IgD-negative memory B cell (primary cell): ENCODE data around the gene DDR2. TPM values are rescaled to one million over a fixed set of nuclear protein-coding genes. Genes with fewer than 3 reads are reported as not detected.
A peak's percentile ranks its signal among the peaks of the same experiment; 100 is the strongest.
"Not testable (repeated sequence)": the region's sequence is repeated elsewhere in the genome, so short reads cannot be mapped to it uniquely, and the experiment has no call there.

Experiments
- H3K27ac Mint-ChIP-seq, 3 donors: one replicate each; pipeline ENCODE4 v1.8.0; 2020 to 2022; ENCODE audit warnings: mild to moderate bottlenecking in 3 of 3, mixed read lengths in 3 of 3, moderate library complexity in 1 of 3
- H3K27me3 Mint-ChIP-seq: one replicate; pipeline ENCODE4 v1.8.0; 2021; ENCODE audit warnings: mixed read lengths
- H3K36me3 Mint-ChIP-seq: one replicate; pipeline ENCODE4 v1.8.0; 2020; ENCODE audit warnings: mild to moderate bottlenecking, mixed read lengths
- H3K4me1 Mint-ChIP-seq, 3 donors: one replicate each; pipeline ENCODE4 v1.8.0; 2020 to 2022; ENCODE audit warnings: mixed read lengths in 3 of 3, mild to moderate bottlenecking in 1 of 3
- H3K4me3 Mint-ChIP-seq, 4 donors: one replicate each; pipeline ENCODE4 v1.8.0; 2020 to 2022; ENCODE audit warnings: mild to moderate bottlenecking in 4 of 4, mixed read lengths in 4 of 4, moderate library complexity in 3 of 4
- H3K9me3 Mint-ChIP-seq, 3 donors: one replicate each; pipeline ENCODE4 v1.8.0; 2020 to 2021; ENCODE audit warnings: mixed read lengths in 3 of 3, mild to moderate bottlenecking in 1 of 3
- polyA plus RNA-seq: library from polyadenylated mRNA; unstranded; fragments of 300-500 nt; fragmentation: Illumina TruSeq; gene quantifications from one replicate; pipeline ENCODE4 v1.2.3, GENCODE V29; 2021

Gene DDR2
- polyA plus RNA-seq, 1 donor from 2014 or later, result 0.43 TPM

DNA sequence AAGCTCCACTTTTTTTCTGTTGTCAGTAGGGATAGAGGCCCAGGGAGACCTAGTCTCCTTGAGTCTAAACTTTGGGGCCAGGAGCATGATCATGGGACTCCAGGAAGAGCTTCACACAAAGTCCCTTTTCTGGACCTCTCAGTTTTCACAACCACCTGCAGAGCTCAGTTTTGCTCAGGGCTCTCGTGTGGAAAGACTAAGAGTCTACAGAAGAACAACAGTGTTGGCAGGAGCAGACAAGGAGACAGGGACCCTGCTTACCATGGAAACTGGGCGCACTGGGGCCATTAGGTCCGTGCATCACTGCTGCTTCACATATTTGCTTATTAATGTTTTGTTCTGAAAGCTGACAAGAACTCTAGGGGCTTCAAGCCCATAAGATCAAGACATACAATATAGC lies 94.3 kb downstream of the DDR2 start:
- no peaks in the 10 kb centered on the region for H3K27me3 Mint-ChIP-seq
- H3K4me1 Mint-ChIP-seq, result no peaks in the 10 kb centered on the region
- no peak overlapping the region for H3K4me3 Mint-ChIP-seq
- H3K9me3 Mint-ChIP-seq, result peaks cover 0 to 2% (median 0%) of the 10 kb centered on the region in 3 donors
- H3K36me3 Mint-ChIP-seq, result peaks cover 2% of the 10 kb centered on the region
- peak overlapping the region in 2 of 3 donors; percentile 43 to 78 for H3K27ac Mint-ChIP-seq

DNA sequence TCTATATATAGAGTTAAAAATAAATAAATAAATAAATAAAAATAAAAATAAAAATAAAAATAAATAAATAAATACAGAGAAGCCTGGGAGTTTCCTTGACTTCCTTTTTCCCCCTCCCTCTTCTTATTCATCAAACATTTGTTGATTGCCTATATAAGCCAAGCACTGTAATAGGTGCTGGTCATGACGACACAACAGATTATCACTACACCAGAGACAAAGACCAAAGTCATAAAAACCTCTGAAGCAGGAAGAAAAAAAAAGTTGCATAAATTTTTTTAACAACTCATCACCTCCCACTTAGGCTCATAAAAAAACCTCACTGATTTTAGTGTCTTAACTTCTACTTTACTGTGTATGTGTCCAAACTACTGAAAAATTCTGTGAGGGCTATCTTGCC lies 95.2 kb downstream of the DDR2 start:
- not testable (repeated sequence) for H3K27me3 Mint-ChIP-seq, H3K4me3 Mint-ChIP-seq, H3K9me3 Mint-ChIP-seq, H3K27ac Mint-ChIP-seq, H3K36me3 Mint-ChIP-seq, H3K4me1 Mint-ChIP-seq

DNA sequence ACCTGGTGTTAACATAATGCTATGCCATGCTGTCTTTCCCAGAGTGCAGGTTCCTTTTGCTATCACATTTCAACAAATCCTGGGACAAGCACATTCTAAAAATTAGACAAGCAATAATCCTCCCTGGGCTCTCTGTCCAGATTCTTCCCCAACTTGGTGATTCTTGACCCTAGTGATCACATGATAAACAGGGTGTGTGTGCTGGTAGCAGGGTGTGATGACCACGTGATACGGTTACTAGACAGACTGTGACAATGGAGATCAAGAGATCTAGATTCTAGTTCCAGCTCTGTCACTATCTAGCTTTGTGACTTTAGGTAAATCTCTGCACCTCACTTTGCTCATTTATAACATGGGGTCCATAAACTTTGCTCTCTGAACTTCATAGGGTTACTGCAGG lies 96.3 kb downstream of the DDR2 start:
- Mint-ChIP-seq H3K27me3 (no peaks in the 10 kb centered on the region), H3K9me3 (no peaks in the 10 kb centered on the region), H3K4me1 (no peaks in the 10 kb centered on the region), H3K4me3 (no peak overlapping the region), H3K27ac (no peak overlapping the region), H3K36me3 (peaks cover 1% of the 10 kb centered on the region)

DNA sequence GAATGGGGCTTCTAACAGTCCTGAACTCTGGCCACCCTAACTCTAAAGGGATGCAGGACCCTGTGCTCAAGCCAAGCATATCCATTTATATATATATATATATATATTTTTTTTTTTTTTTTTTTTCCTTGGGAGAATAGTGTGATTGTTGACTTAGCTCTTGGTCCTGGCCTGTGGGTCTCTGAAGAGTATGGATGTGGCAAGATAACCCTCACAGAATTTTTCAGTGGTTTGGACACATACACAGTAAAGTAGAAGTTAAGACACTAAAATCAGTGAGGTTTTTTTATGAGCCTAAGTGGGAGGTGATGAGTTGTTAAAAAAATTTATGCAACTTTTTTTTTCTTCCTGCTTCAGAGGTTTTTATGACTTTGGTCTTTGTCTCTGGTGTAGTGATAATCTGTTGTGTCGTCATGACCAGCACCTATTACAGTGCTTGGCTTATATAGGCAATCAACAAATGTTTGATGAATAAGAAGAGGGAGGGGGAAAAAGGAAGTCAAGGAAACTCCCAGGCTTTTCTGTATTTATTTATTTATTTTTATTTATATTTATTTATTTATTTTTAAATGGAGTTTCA lies 97.0 kb downstream of the DDR2 start:
- not testable (repeated sequence) for H3K36me3 Mint-ChIP-seq, H3K27me3 Mint-ChIP-seq, H3K4me3 Mint-ChIP-seq, H3K4me1 Mint-ChIP-seq, H3K27ac Mint-ChIP-seq, H3K9me3 Mint-ChIP-seq

DNA sequence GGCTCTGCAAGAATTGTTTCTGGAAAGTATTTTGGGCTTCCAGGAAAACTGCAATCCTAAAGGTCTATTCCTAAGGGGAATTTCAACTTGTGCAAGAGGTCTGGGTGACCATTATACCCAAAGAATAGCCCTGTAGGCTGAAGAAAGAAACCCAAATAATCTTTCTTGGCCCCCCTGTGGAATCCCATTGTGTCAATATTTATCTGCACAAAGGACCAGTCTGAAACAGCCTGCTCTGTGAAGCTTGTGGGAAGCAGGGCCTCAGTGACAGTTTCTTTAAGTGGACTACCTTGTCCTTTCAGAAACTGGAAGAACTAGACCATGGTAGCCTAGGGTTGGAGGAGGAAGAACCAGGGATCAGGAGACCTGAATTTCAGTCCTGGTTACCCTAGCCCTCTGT lies 99.8 kb downstream of the DDR2 start:
- Mint-ChIP-seq H3K36me3 (peaks cover 1% of the 10 kb centered on the region), H3K9me3 (peaks cover 0 to 2% (median 0%) of the 10 kb centered on the region in 3 donors), H3K27me3 (peaks cover 1% of the 10 kb centered on the region), H3K27ac (no peak overlapping the region), H3K4me1 (no peaks in the 10 kb centered on the region), H3K4me3 (no peak overlapping the region)

DNA sequence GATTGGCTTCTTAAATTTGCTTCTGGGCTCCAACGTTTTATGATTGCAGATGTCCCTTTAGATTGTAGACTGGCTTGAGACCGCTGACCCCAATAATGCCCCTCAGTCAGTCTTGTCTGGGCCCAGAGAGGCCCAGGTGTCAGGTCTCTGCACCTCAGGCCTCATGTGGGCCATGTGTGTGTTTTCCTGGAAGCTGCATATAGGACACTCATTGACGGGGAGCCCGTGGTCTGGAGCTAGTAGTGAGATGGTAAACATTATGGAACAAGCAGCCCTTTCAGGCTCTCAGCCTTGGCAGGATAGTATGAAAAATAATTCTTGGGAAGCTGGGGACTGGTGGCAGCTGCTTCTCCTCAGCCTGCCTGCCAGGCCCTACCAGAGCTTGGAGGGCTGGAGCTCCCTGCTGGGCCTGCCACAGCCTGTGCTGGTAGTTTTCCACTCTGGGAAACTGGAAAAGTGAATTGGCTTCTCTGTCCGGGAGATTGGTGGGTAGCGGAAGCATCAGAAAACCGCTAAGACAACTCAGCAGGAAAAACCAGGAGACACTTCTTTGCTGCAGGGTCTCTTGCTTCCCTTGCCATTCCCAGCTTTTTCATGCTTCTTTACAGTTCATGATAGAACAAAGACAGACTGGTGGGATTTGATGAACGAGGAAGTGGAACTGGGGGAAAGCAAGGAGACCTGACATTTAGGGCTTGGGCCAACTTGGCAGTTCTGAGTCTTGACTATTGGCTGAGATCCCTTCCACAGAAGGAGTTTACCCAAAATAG lies 100.5 kb downstream of the DDR2 start:
- H3K4me3 Mint-ChIP-seq, result no peak overlapping the region
- H3K27me3 Mint-ChIP-seq, result peaks cover 1% of the 10 kb centered on the region

DNA sequence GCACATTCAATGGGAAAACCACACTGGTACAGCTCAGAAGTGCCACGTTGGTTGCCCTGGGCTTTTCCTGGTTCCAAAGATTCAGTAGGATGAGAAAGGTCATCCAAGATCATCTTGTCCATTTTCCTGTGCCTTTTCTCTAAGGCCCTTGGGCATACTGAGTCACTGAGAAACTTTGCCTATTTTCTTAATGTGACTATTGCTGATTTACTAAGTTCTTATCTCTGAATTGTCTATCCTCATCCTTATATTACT lies 101.0 kb downstream of the DDR2 start:
- Mint-ChIP-seq H3K4me3 (no peak overlapping the region), H3K27me3 (peaks cover 1% of the 10 kb centered on the region), H3K36me3 (peaks cover 1% of the 10 kb centered on the region), H3K4me1 (no peaks in the 10 kb centered on the region), H3K9me3 (peaks cover 0 to 2% (median 0%) of the 10 kb centered on the region in 3 donors), H3K27ac (no peak overlapping the region)

More for the DNA sequence above, 100.5 kb downstream of the DDR2 start:
- Mint-ChIP-seq H3K27ac (peak overlapping the region in 1 of 3 donors; percentile 46), H3K4me1 (no peaks in the 10 kb centered on the region), H3K36me3 (peaks cover 1% of the 10 kb centered on the region), H3K9me3 (peaks cover 0 to 2% (median 0%) of the 10 kb centered on the region in 3 donors)

DNA sequence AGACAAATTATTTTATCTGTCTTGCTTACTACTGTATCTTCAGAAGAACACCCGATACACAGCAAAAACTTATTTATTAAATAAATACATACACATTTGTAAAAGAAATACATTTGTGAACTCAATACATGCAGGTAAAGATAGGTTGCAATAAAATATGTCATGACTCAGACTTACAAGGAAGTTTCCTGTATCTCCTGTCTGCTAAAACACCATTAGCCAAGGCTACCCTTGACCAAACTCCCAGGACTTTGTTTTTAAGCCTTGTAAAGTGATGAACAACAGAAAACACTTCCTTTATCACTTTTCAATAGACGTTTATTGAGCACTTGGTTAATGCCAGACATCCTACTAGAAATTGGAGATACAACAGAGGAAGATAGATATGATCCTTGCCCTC lies 101.8 kb downstream of the DDR2 start:
- peaks cover 0 to 2% (median 0%) of the 10 kb centered on the region in 3 donors for H3K9me3 Mint-ChIP-seq
- H3K27ac Mint-ChIP-seq, result no peak overlapping the region
- H3K4me1 Mint-ChIP-seq, result no peaks in the 10 kb centered on the region
- peaks cover 1% of the 10 kb centered on the region for H3K27me3 Mint-ChIP-seq
- H3K4me3 Mint-ChIP-seq, result no peak overlapping the region
- H3K36me3 Mint-ChIP-seq, result peaks cover 1% of the 10 kb centered on the region

DNA sequence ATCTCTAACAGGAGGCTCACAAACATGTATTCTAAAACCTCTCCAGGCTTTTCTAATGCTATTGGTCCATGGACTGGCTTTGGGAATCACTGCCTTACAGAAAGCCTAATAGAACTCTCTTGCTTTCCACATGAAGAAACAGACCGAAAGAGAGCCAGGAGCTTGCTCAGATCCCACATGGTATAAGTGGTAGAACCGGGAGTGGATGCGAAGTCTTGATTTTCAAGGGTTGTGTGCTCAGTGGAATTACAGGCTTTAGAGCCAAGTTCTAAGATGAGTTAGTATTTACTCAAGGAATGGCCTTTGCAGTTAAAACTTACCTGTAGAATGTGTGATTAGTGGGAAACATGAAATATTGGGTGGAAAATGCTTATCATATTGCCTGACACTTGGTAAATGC lies 103.9 kb downstream of the DDR2 start:
- Mint-ChIP-seq H3K27ac (no peak overlapping the region), H3K36me3 (peaks cover 1% of the 10 kb centered on the region), H3K9me3 (peaks cover 0 to 6% (median 0%) of the 10 kb centered on the region in 3 donors), H3K4me1 (no peaks in the 10 kb centered on the region), H3K27me3 (peaks cover 1% of the 10 kb centered on the region), H3K4me3 (no peak overlapping the region)

DNA sequence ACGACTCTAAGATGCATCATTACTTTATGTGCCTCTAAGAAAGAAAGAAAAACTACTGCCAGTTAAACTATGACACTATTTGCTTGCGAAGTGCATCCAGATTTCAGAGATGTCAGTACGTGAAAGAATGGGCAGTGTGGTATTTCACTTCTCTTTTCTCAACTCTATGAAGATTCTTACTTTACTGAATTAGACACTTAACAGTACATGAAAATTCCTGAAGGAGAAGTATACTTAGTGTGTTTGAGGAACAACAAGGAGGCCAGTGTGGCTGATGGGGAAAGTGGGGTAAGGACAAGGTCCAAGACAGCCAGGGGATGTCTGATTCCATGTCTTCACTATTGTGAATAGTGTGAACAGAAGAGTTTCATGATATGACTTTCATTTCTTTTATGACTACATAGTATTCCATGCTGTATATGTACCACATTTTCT lies 104.4 kb downstream of the DDR2 start:
- Mint-ChIP-seq H3K27me3 (peaks cover 1% of the 10 kb centered on the region), H3K36me3 (peaks cover 1% of the 10 kb centered on the region), H3K4me1 (no peaks in the 10 kb centered on the region), H3K27ac (no peak overlapping the region), H3K4me3 (no peak overlapping the region), H3K9me3 (peaks cover 0 to 6% (median 0%) of the 10 kb centered on the region in 3 donors)

DNA sequence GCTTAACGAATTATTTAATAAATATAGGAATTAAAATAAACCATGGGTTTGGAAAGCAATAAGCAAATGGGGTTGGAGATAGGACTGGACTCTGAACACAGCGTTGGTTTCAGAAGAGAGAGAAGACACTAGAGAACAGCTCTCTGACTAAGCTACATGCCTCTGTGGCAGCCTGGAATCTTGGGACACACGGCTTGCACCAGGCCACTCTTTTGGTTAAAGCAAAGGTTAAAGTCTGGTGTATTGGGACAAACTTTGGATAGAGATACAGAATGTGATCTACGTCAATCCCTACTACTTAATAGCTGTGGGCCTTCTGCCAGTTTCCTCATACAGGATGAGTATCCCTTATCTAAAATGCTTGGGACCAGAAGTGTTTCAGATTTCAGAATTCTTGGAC lies 108.5 kb downstream of the DDR2 start:
- Mint-ChIP-seq H3K36me3 (peaks cover 2% of the 10 kb centered on the region), H3K4me1 (no peaks in the 10 kb centered on the region), H3K4me3 (no peak overlapping the region), H3K27ac (no peak overlapping the region), H3K27me3 (no peaks in the 10 kb centered on the region), H3K9me3 (peaks cover 0 to 6% (median 0%) of the 10 kb centered on the region in 3 donors)

DNA sequence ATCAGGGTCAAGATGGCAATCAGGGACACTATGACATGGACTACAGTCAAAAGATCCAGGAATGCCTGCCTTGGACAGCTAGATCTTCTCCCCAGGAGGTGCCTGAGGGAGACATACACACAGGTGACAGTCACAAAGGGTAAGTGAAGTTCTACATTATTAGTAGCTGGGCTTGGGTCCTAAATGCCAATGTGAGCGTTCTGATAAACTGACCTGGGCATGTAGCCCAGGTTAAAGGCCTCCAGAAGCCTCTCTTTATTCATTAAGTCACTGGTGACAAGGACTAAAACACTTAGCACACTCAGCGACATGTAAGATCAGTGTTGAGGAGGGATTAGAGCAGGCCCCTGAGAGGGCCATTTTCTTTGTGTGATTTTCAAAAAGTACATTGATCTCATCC lies 109.3 kb downstream of the DDR2 start:
- no peak overlapping the region for H3K4me3 Mint-ChIP-seq
- peaks cover 2% of the 10 kb centered on the region for H3K36me3 Mint-ChIP-seq
- no peaks in the 10 kb centered on the region for H3K27me3 Mint-ChIP-seq
- peaks cover 0 to 5% (median 0%) of the 10 kb centered on the region in 3 donors for H3K9me3 Mint-ChIP-seq
- H3K27ac Mint-ChIP-seq, result no peak overlapping the region
- no peaks in the 10 kb centered on the region for H3K4me1 Mint-ChIP-seq

DNA sequence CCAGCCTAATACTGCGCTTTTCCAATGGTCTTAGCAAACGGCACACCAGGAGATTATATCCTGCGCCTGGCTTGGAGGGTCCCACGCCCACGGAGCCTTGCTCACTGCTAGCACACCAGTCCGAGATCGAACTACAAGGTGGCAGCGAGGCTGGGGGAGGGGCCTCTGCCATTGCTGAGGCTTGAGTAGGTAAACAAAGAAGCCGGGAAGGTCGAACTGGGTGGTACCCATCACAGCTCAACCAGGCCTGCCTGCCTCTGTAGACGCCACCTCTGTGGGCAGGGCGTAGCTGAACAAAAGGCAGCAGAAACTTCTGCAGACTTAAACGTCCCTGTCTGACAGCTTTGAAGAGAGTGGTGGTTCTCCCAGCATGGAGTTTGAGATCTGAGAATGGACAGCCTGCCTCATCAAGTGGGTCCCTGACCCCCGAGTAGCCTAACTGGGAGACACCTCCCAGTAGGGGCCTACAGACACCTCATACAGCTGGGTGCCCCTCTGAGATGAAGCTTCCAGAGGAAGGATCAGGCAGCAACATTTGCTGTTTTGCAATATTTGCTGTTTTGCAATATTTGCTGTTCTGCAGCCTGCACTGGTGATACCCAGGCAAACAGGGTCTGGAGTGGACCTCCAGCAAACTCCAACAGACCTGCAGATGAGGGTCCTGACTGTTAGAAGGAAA lies 114.1 kb downstream of the DDR2 start:
- H3K9me3 Mint-ChIP-seq, H3K27ac Mint-ChIP-seq, H3K4me1 Mint-ChIP-seq, H3K27me3 Mint-ChIP-seq, H3K4me3 Mint-ChIP-seq, H3K36me3 Mint-ChIP-seq: not testable (repeated sequence)

DNA sequence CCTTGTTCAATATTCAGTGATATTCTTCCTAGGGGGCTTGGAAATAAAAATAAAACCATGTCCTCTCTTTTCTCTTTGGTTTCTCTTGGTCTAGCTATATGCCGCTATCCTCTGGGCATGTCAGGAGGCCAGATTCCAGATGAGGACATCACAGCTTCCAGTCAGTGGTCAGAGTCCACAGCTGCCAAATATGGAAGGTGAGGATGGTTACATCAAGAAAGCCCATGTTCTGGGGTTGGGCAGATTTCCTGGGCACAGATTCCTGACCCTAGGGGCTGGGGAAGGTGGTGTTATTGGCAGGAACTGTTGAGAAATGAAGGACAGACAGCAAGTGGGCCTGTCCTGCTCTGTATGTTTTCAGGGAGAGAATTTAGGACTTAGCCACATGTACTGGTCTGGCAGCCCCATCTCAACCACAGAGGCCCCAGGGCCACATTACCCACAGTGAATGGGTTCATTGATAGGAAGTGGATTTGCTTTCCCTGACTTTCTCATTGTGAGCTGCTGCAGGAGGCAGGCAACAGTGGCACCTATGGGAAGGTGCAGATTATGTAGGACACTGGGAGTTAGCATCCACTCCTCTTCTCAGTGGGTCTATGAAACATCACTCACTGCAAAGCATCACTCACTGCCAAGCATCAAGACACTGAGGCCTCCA lies 120.9 kb downstream of the DDR2 start:
- peaks cover 0 to 5% (median 4%) of the 10 kb centered on the region in 3 donors for H3K9me3 Mint-ChIP-seq
- H3K36me3 Mint-ChIP-seq, result no peaks in the 10 kb centered on the region
- H3K27ac Mint-ChIP-seq, result no peak overlapping the region
- H3K4me1 Mint-ChIP-seq, result no peaks in the 10 kb centered on the region
- H3K27me3 Mint-ChIP-seq, result no peaks in the 10 kb centered on the region
- no peak overlapping the region for H3K4me3 Mint-ChIP-seq

DNA sequence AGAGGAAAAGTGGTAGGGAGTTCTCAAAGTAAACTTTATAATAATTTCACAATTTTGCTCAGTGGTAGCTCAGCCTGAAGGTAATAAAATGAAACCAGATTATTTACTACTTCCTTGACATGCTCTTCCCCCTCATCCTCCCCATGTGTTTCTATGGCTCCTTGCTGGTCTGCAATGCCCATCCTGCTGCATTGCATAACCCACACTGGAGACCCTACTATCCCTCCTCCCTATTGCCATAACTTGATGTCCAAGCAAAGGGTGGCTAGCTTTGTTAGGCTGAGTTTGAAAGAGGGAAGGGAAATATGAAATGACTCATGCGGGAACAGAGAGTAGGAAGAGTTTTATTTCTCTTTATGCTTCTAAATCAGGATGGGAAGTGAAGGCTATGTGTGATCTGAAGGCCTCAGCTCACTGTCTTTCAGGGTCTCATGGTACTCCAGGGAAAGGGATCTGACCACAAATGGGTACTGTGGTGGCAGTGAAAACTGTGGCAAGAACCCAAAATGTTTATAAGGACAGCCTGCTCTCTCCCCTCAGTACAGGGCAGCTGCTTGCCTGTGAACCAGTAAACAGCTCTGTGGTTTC lies 121.8 kb downstream of the DDR2 start:
- H3K27ac Mint-ChIP-seq, result no peak overlapping the region
- no peaks in the 10 kb centered on the region for H3K27me3 Mint-ChIP-seq
- no peak overlapping the region for H3K4me3 Mint-ChIP-seq
- H3K36me3 Mint-ChIP-seq, result no peaks in the 10 kb centered on the region
- H3K9me3 Mint-ChIP-seq, result peaks cover 0 to 4% (median 2%) of the 10 kb centered on the region in 3 donors
- no peaks in the 10 kb centered on the region for H3K4me1 Mint-ChIP-seq
